Mesenteric fat pad (tissue), 1 donor: ENCODE data around the gene CLCA4. TPM values are rescaled to one million over a fixed set of nuclear protein-coding genes. Genes with fewer than 3 reads are reported as not detected.

Source experiments
- DNase-seq: peaks from one replicate; pipeline ENCODE4 v3.0.0-alpha.2; 2020; ENCODE audit warnings: low spot score
- total RNA-seq: library from RNA; stranded (reverse); fragmentation: NEBNext Ultra II Directional; extraction: Animal tissue kit (Norgen Biotek cat#: 25700); gene quantifications from one replicate; pipeline ENCODE4 v1.2.1, GENCODE V29; 2021
- donor health status: DM: yes; HTN: yes; CAD: no.

Gene CLCA4
- total RNA-seq, 1 donor from 2014 or later = not detected

GRCh38 chr1:86616871-86617270 lies 70.0 kb downstream of the CLCA4 start:
- DNase-seq = no peak

- no peak for DNase-seq
Observed at GRCh38 chr1:86618358-86618757, 71.5 kb downstream of the CLCA4 start.

- DNase-seq = no peak
Observed at GRCh38 chr1:86619313-86619712, 72.4 kb downstream of the CLCA4 start.

GRCh38 chr1:86621286-86621685 lies 74.4 kb downstream of the CLCA4 start:
- DNase-seq = no peak

Other genes with a start within 250 kb of the CLCA4 start
- gene ODF2L, start 150.8 kb upstream of the CLCA4 start, total RNA-seq = 48.2 TPM
- gene CLCA2, start 122.9 kb upstream of the CLCA4 start, total RNA-seq = 1.9 TPM
- 0.29 TPM for gene CLCA1, start 78.2 kb upstream of the CLCA4 start, total RNA-seq
- gene SH3GLB1, start 157.5 kb downstream of the CLCA4 start, total RNA-seq = 228 TPM